A549 (cell line): Measurements from ENCODE around the gene PLEKHG3. TPM values are rescaled to one million over a fixed set of nuclear protein-coding genes. Genes with fewer than 3 reads are reported as not detected.
A peak's percentile ranks its signal among the peaks of the same experiment; 100 is the strongest.

Source experiments
- ATAC-seq, 2 experiments: fragments of 200-7000 bp in 1 of 2; fragments of >200 bp in 1 of 2; cut with Nextera tagmentation in 1 of 2; cut with Tn5 transposase in 1 of 2; 3 replicates each; pipeline versions ENCODE4 v1.8.0 to v1.9.1; 2018 to 2020; ENCODE audit warnings: mild to moderate bottlenecking in 1 of 2, moderate library complexity in 1 of 2
- CTCF ChIA-PET: fragments of 300-600 bp; sonication (Branson Sonifier 250); formaldehyde crosslinking; extraction: SDS; loops from one replicate; lab custom pipeline; 2021; ENCODE audit warnings: antibody characterized with exemption, inconsistent platforms; lab: Yijun Ruan, JAX
- POLR2A ChIA-PET: fragments of 350-600 bp; formaldehyde crosslinking; extraction: SDS; loops from one replicate; lab custom pipeline; 2021; ENCODE audit warnings: antibody characterized with exemption, inconsistent platforms; lab: Yijun Ruan, JAX
- DNase-seq, 2 experiments: peaks; one replicate each; pipeline versions ENCODE4 v3.0.0 to v3.0.0-alpha.2; 2011 to 2016; ENCODE audit warnings: low read depth in 1 of 2, low spot score in 1 of 2
- FAIRE-seq: peaks from 2 replicates; lab custom pipeline; 2011; peaks lifted over from hg19 to GRCh38; lab: Jason Lieb, UNC
- H3K27ac ChIP-seq, 2 experiments: fragments of >200 bp; sonication (Bioruptor Twin); formaldehyde crosslinking; 3 replicates each; pipeline ENCODE4 v1.5.1; 2016 to 2017
- H3K4me1 ChIP-seq: fragments of >200 bp; sonication (Bioruptor Twin); formaldehyde crosslinking; 3 replicates; pipeline ENCODE4 v1.6.1; 2016
- H3K4me2 ChIP-seq: fragments of >200 bp; sonication (Bioruptor Twin); formaldehyde crosslinking; 3 replicates; pipeline ENCODE4 v1.6.1; 2016
- H3K4me3 ChIP-seq: fragments of >200 bp; sonication (Bioruptor Twin); formaldehyde crosslinking; 3 replicates; pipeline ENCODE4 v1.5.1; 2016
- H3K9me3 ChIP-seq: fragments of >200 bp; sonication (Bioruptor Twin); formaldehyde crosslinking; 3 replicates; pipeline ENCODE4 v1.6.1; 2016
- CHD4 ChIP-seq: fragments of 200-600 bp; sonication (generic); IDR thresholded peaks from 2 replicates; pipeline ENCODE4 v1.6.1; 2016; ENCODE audit warnings: antibody characterized with exemption, mild to moderate bottlenecking, borderline replicate concordance
- EHMT2 ChIP-seq: fragments of 200-600 bp; sonication (generic); IDR thresholded peaks from 2 replicates; pipeline ENCODE4 v1.6.1; 2016; ENCODE audit warnings: antibody characterized with exemption, low read depth, mild to moderate bottlenecking, moderate library complexity
- EP300 ChIP-seq, 2 experiments: fragments of >200 bp; sonication (Bioruptor Twin); formaldehyde crosslinking; IDR thresholded peaks; 2 replicates in 1 of 2; 3 replicates in 1 of 2; pipeline ENCODE4 v1.6.1; 2016 to 2017
- FOSB ChIP-seq: fragments of 250-450 bp; sonication (Bioruptor Pico); IDR thresholded peaks from 2 replicates; pipeline ENCODE4 v1.5.0; 2020; ENCODE audit warnings: mild to moderate bottlenecking, moderate library complexity
- FOSL2 ChIP-seq, 2 experiments: fragments of 450-650 bp in 1 of 2; fragments of >200 bp in 1 of 2; sonication (Bioruptor Twin) in 1 of 2; formaldehyde crosslinking; IDR thresholded peaks; 2 replicates each; pipeline versions ENCODE4 v1.5.0 to v1.6.1; 2016 to 2020; ENCODE audit warnings: mild to moderate bottlenecking in 1 of 2, moderate library complexity in 1 of 2
- HDAC2 ChIP-seq: fragments of 200-600 bp; sonication (generic); IDR thresholded peaks from 2 replicates; pipeline ENCODE4 v1.6.1; 2016
- HOXB5 ChIP-seq: fragments of 250-450 bp; sonication (Bioruptor Pico); IDR thresholded peaks from 2 replicates; pipeline ENCODE4 v1.5.0; 2020; ENCODE audit warnings: mild to moderate bottlenecking, moderate library complexity
- KDM1A ChIP-seq: fragments of 200-600 bp; sonication (generic); IDR thresholded peaks from 2 replicates; pipeline ENCODE4 v1.6.1; 2016; ENCODE audit warnings: low read depth, mild to moderate bottlenecking
- MAFK ChIP-seq: fragments of 450-650 bp; IDR thresholded peaks from 2 replicates; pipeline ENCODE4 v1.6.1; 2014; ENCODE audit not compliant: partially characterized antibody
- MAZ ChIP-seq: fragments of 150-350 bp; IDR thresholded peaks from 2 replicates; pipeline ENCODE4 v1.6.1; 2014; ENCODE audit warnings: antibody characterized with exemption, low read depth, low read length, borderline replicate concordance
- RARB ChIP-seq: fragments of 250-450 bp; sonication (Bioruptor Pico); IDR thresholded peaks from 2 replicates; pipeline ENCODE4 v1.8.0; 2021; ENCODE audit warnings: mild to moderate bottlenecking, moderate library complexity
- SREBF2 ChIP-seq: fragments of 450-650 bp; IDR thresholded peaks from 2 replicates; pipeline ENCODE4 v1.6.1; 2014; ENCODE audit warnings: mild to moderate bottlenecking, moderate library complexity
- ZFP36 ChIP-seq: fragments of 450-650 bp; IDR thresholded peaks from 2 replicates; pipeline ENCODE4 v1.6.1; 2014; ENCODE audit warnings: borderline replicate concordance; ENCODE audit not compliant: partially characterized antibody
- ZSCAN20 ChIP-seq: fragments of 250-450 bp; sonication (Bioruptor Pico); IDR thresholded peaks from 2 replicates; pipeline ENCODE4 v1.8.0; 2022; ENCODE audit warnings: mild to moderate bottlenecking, moderate library complexity
- WGBS: methylation state at CpG from one replicate; pipeline ENCODE4 v1.1.6; 2017; ENCODE audit errors: missing lambda C conversion rate; 5-methylcytosine and 5-hydroxymethylcytosine counted together
- polyA plus RNA-seq, 4 experiments: library from polyadenylated mRNA; depleted of rRNA in 3 of 4; stranded (reverse); fragments of >200 nt; fragmentation: RNase III in 1 of 4; extraction: RNeasy Plus Mini Kit Qiagen cat#74134 plus additional on column Dnase treatment in 1 of 4; gene quantifications; 2 replicates in 3 of 4; 3 replicates in 1 of 4; pipeline ENCODE4 v1.2.3, GENCODE V29; 2011 to 2017
- TF ChIP-seq, protein P1 (sequence below): IDR thresholded peaks from 2 replicates; pipeline ENCODE4 v1.6.1; 2012
- TF ChIP-seq, protein P2 (sequence below): fragments of 250-450 bp; sonication (Bioruptor Pico); IDR thresholded peaks from 2 replicates; pipeline ENCODE4 v1.5.0; 2021; ENCODE audit warnings: mild to moderate bottlenecking, moderate library complexity, borderline replicate concordance
- TF ChIP-seq, protein P3 (sequence below): IDR thresholded peaks from 2 replicates; pipeline ENCODE4 v1.6.1; 2012
- TF ChIP-seq, protein P4 (sequence below): fragments of >200 bp; sonication (Bioruptor Twin); formaldehyde crosslinking; IDR thresholded peaks from 2 replicates; pipeline ENCODE4 v1.6.1; 2016

The PLEKHG3 gene
- polyA plus RNA-seq, 2 of the 4 experiments (the other 2 are of a cell fraction), result 21.9 to 30.5 TPM

DNA sequence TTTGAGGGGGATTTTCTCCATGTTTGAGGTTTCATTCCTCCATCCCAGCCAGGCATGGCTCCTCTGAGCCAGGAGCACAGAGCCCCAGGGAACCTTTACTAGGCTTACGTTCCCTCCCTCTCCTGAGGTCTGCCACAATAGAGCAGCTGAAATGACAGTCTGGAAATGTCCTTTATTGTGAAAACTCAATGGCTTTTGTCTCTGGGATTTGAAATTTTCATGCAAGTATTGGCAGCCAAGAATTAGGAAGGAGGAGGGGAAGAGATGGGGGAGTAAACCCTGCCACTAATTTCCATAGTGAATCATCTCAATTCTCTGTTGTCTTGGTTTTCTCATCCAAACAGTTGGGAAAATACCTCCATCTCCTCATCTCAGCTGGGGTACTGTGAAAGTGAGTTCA, 2.6 kb upstream of the PLEKHG3 start:
- no peak overlapping the region for H3K4me2 ChIP-seq
- H3K4me3 ChIP-seq, result no peak overlapping the region
- ATAC-seq (no peak), FAIRE-seq (no peak), DNase-seq (no peak)
- TF ChIP-seq KDM1A (no peak), EHMT2 (no peak), HDAC2 (no peak), CHD4 (no peak), FOSL2 (IDR thresholded peaks at IDR 0.05) (no peak), FOSL2 (CRISPR knock-in tag; IDR thresholded peaks at IDR 0.05) (no peak), EP300 (IDR thresholded peaks at IDR 0.05) (no peak), MAFK (no peak), ZFP36 (no peak), SREBF2 (no peak), RARB (CRISPR knock-in tag) (no peak)
- TF ChIP-seq, protein P1, sequence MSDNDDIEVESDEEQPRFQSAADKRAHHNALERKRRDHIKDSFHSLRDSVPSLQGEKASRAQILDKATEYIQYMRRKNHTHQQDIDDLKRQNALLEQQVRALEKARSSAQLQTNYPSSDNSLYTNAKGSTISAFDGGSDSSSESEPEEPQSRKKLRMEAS, result no peak
- TF ChIP-seq, protein P2, sequence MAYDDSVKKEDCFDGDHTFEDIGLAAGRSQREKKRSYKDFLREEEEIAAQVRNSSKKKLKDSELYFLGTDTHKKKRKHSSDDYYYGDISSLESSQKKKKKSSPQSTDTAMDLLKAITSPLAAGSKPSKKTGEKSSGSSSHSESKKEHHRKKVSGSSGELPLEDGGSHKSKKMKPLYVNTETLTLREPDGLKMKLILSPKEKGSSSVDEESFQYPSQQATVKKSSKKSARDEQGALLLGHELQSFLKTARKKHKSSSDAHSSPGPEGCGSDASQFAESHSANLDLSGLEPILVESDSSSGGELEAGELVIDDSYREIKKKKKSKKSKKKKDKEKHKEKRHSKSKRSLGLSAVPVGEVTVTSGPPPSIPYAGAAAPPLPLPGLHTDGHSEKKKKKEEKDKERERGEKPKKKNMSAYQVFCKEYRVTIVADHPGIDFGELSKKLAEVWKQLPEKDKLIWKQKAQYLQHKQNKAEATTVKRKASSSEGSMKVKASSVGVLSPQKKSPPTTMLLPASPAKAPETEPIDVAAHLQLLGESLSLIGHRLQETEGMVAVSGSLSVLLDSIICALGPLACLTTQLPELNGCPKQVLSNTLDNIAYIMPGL (CRISPR knock-in tag), result no peak
- TF ChIP-seq, protein P3, sequence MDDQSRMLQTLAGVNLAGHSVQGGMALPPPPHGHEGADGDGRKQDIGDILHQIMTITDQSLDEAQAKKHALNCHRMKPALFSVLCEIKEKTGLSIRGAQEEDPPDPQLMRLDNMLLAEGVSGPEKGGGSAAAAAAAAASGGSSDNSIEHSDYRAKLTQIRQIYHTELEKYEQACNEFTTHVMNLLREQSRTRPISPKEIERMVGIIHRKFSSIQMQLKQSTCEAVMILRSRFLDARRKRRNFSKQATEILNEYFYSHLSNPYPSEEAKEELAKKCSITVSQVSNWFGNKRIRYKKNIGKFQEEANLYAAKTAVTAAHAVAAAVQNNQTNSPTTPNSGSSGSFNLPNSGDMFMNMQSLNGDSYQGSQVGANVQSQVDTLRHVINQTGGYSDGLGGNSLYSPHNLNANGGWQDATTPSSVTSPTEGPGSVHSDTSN, result no peak
- TF ChIP-seq, protein P4, sequence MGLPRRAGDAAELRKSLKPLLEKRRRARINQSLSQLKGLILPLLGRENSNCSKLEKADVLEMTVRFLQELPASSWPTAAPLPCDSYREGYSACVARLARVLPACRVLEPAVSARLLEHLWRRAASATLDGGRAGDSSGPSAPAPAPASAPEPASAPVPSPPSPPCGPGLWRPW, result no peak
- 89% methylated on average over 1 of the region's 1 CpG for WGBS
- CTCF ChIA-PET, result interaction anchor here (0.7 to 2.1 kb wide), 4 partner anchors 9 to 86 kb away, joined by 3 to 6 read pairs (median 4); no protein-coding TSS in a partner anchor
- POLR2A ChIA-PET, result no interaction called here
- peak overlapping the region in 1 of 2 experiments; percentile 27; a peak in 1 of 6 replicates for H3K27ac ChIP-seq
- peaks cover 39% of the 10 kb centered on the region for H3K4me1 ChIP-seq
- H3K9me3 ChIP-seq, result no peaks in the 10 kb centered on the region

DNA sequence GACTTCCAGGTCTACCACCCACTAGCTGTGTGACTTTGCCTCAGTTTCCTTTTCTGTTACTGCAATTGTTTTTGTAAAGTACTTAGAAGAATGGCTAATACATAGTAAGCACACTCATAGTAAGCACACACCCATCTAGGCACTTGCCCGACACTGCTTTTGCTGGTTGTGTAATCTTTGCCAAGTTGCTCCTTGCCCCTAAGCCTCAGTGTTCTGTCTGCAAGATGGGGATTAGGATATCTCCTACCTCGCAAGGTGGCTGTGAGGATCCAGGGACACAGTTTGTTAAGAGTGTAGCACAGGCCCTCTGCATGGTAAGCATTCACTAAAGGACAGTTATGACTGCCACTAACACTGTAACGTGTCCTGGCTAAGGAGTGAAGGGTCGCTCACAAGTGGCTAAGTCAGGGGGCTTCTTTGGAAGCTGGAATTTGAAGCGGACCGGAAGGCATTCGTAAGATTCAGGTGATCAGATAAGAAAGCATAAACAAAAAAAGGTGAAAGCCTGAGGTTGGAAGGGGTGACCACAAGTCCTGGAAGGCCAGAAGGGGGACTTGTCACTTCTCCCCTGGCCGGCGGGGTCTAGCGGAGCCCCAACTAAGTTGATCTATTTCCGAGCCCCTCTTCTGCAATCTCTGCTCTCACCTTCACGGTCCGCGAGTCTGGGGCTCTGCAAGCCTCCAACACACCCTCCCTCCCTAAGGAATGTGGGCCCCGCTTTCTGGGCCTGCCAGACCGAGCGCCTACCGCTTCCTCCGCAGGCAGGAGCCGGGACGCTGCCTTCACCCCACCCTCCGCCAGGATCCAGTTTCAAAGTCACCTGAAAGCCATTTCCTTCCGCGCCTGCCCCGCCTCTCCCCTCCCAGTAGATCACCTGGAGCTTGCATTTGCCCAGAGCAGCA, 1.5 kb upstream of the PLEKHG3 start:
- 93% methylated on average over 25 of the region's 25 CpGs for WGBS

More for the DNA sequence above, 1.5 kb upstream of the PLEKHG3 start:
- H3K4me3 ChIP-seq, result no peak overlapping the region
- no peak for FAIRE-seq
- no peak for DNase-seq
- TF ChIP-seq SREBF2 (no peak), ZSCAN20 (CRISPR knock-in tag) (no peak), CHD4 (no peak), HDAC2 (no peak), FOSB (CRISPR knock-in tag) (no peak), HOXB5 (CRISPR knock-in tag) (no peak), MAZ (no peak)
- TF ChIP-seq, protein P1, result no peak
- TF ChIP-seq, all 56 proteins: peak for 0
- no peak for ATAC-seq
- POLR2A ChIA-PET, result interaction anchor here (0.5 kb wide), 1 partner anchor 32 kb away, joined by 3 read pairs; no protein-coding TSS in a partner anchor
- no peaks in the 10 kb centered on the region for H3K9me3 ChIP-seq
- H3K4me1 ChIP-seq, result peaks cover 50% of the 10 kb centered on the region
- CTCF ChIA-PET, result interaction anchor here (1.0 to 2.1 kb wide), 3 partner anchors 10 to 66 kb away, joined by 3 to 6 read pairs (median 4); no protein-coding TSS in a partner anchor
- peak overlapping the region in 1 of 2 experiments; percentile 95; a peak in 3 of 6 replicates for H3K27ac ChIP-seq
- peak overlapping the region; percentile 96; the same call in 2 of the 3 replicates for H3K4me2 ChIP-seq
